ENCODE measurements around the gene TMEM14A. TPM values are rescaled to one million over a fixed set of nuclear protein-coding genes. Genes with fewer than 3 reads are reported as not detected.

The TMEM14A gene
- total and polyA plus RNA-seq, 2 of the 8 experiments (the other 6 are each of a cell fraction or from before 2014, with no cell fraction given), result 11.1 to 11.2 TPM

GRCh38 chr6:52724406-52725121, 53.7 kb downstream of the TMEM14A start:
- H4K5ac ChIP-seq (ENCODE audit: insufficient read length, low read depth, low read length), result no peak overlapping the region
- H2AFZ ChIP-seq (ENCODE audit: low read length), result peak overlapping the region; percentile 97
- no peak overlapping the region for H2BK12ac ChIP-seq (ENCODE audit: low read depth, low read length)
- no peak overlapping the region for H3K27ac ChIP-seq (ENCODE audit: low read depth, low read length)
- H4K91ac ChIP-seq (replicated peaks; ENCODE audit: insufficient read length, low read length), result no peak overlapping the region
- H3K23me2 ChIP-seq (ENCODE audit: low read depth, low read length), result no peaks in the 10 kb centered on the region
- no peak overlapping the region for H3K18ac ChIP-seq (ENCODE audit: extremely low read depth, low read length)
- no peak overlapping the region for H3K4me2 ChIP-seq (ENCODE audit: insufficient read depth in 1 of 2, low read depth in 2 of 2, low read length in 2 of 2)
- peak; percentile 88 for FAIRE-seq
- 82% methylated on average over 13 of the region's 13 CpGs; no CpG with 5 or more reads in 1 of the 2 experiments for WGBS, 2 experiments (ENCODE audit: extremely low coverage in 1 of 2, insufficient coverage in 1 of 2, insufficient read length in 1 of 2, insufficient replicate concordance in 2 of 2, low coverage in 1 of 2, low lambda C conversion rate in 2 of 2, missing lambda C conversion rate in 1 of 2)
- no peaks in the 10 kb centered on the region for H3K4me1 ChIP-seq (replicated peaks in 1 of 4; ENCODE audit: control insufficient read depth in 3 of 4, insufficient read depth in 4 of 4, low read length in 3 of 4)
- no peak overlapping the region for H2BK20ac ChIP-seq (ENCODE audit: low read length)
- H3K36me3 ChIP-seq (ENCODE audit: control insufficient read depth in 2 of 4, insufficient read depth in 4 of 4, low read length in 3 of 4), result no peaks in the 10 kb centered on the region
- no peaks in the 10 kb centered on the region for H3K9me3 ChIP-seq (ENCODE audit: insufficient read depth in 2 of 2, low read depth in 1 of 2, low read length in 1 of 2)
- no peak overlapping the region for H3K56ac ChIP-seq (replicated peaks; ENCODE audit: insufficient read length, low read depth, low read length)
- DNase-seq (ENCODE audit: low read depth in 1 of 2, low spot score in 2 of 2), result peak; percentile 10 to 75
- no peaks in the 10 kb centered on the region for H3K79me1 ChIP-seq (ENCODE audit: low read depth, low read length)
- no peak overlapping the region for H4K8ac ChIP-seq (ENCODE audit: extremely low read depth, insufficient read depth, low read length)
- no peak overlapping the region for H3K4me3 ChIP-seq (ENCODE audit: extremely low read depth in 1 of 4, insufficient read depth in 2 of 4, low read depth in 3 of 4, low read length in 4 of 4)
- CTCF ChIA-PET (ENCODE audit: partially characterized antibody), result interaction anchor here (0.6 to 3.2 kb wide), 29 partner anchors 8 to 465 kb away, joined by 3 to 20 read pairs (median 4); partner anchors contain the start of gene GSTA1
- no peaks in the 10 kb centered on the region for H3K27me3 ChIP-seq (replicated peaks in 1 of 4; ENCODE audit: control insufficient read depth in 3 of 4, extremely low read depth in 1 of 4, insufficient read depth in 3 of 4, low read length in 3 of 4)
- H4K20me1 ChIP-seq (replicated peaks in 1 of 2; ENCODE audit: control insufficient read depth in 1 of 2, insufficient read depth in 2 of 2, low read length in 2 of 2), result no peaks in the 10 kb centered on the region
- H2AK5ac ChIP-seq (ENCODE audit: low read depth, low read length), result no peak overlapping the region
- H2BK120ac ChIP-seq (replicated peaks; ENCODE audit: low read depth, low read length), result no peak overlapping the region
- no peak overlapping the region for H3K9ac ChIP-seq (replicated peaks in 1 of 4; ENCODE audit: extremely low read depth in 1 of 4, low read depth in 3 of 4, low read length in 3 of 4)
- POLR2A ChIA-PET (ENCODE audit: partially characterized antibody), result no interaction called here
- H2BK5ac ChIP-seq (ENCODE audit: low read depth, low read length), result no peak overlapping the region
- no peak overlapping the region for H3K4ac ChIP-seq (replicated peaks; ENCODE audit: insufficient read length, low read depth, low read length)
- no peak overlapping the region for H2BK15ac ChIP-seq (ENCODE audit: low read length)
- H3K79me2 ChIP-seq (ENCODE audit: control insufficient read depth in 1 of 2, insufficient read depth in 2 of 2, low read length in 2 of 2), result no peaks in the 10 kb centered on the region
- H3K23ac ChIP-seq (ENCODE audit: insufficient read length), result no peak overlapping the region
- no peak overlapping the region for H3K14ac ChIP-seq (ENCODE audit: insufficient read length)
- no peak for TF ChIP-seq EP300 (IDR thresholded peaks at IDR 0.05; ENCODE audit: borderline replicate concordance in 1 of 2, low read depth in 2 of 2, low read length in 2 of 2)
